ENCODE results near the gene ELAPOR1.

DNA sequence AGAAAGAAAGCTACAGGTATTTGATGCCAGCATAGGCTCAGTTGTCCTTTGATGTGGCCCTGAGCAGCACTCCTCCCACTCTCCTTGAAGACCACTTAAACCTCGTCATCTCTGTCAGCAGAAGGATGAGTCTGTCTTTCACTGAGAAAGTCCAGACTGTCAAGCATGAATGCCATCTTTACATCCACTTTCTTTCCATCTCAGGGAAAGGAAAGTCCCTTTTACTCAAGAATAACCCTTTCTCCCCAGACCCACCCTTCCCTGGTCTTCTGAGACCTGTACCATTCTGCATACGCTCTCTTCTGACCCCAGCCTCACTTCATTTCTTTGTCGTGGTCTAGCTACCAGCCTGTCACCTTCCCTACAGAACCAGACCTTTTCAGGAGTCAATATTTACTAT is 4.0 kb upstream of the ELAPOR1 start:
- TF ChIP-seq, protein P1, sequence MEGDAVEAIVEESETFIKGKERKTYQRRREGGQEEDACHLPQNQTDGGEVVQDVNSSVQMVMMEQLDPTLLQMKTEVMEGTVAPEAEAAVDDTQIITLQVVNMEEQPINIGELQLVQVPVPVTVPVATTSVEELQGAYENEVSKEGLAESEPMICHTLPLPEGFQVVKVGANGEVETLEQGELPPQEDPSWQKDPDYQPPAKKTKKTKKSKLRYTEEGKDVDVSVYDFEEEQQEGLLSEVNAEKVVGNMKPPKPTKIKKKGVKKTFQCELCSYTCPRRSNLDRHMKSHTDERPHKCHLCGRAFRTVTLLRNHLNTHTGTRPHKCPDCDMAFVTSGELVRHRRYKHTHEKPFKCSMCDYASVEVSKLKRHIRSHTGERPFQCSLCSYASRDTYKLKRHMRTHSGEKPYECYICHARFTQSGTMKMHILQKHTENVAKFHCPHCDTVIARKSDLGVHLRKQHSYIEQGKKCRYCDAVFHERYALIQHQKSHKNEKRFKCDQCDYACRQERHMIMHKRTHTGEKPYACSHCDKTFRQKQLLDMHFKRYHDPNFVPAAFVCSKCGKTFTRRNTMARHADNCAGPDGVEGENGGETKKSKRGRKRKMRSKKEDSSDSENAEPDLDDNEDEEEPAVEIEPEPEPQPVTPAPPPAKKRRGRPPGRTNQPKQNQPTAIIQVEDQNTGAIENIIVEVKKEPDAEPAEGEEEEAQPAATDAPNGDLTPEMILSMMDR (conservative IDR thresholded peaks at IDR 0.05; ENCODE audit: low read depth, low read length), result no peak
- TF ChIP-seq SMC3 (IDR thresholded peaks at IDR 0.05; ENCODE audit: low read depth, low read length) (no peak), POLR2A (IDR thresholded peaks at IDR 0.05; ENCODE audit: low read depth, low read length) (no peak), MXI1 (IDR thresholded peaks at IDR 0.05; ENCODE audit: borderline replicate concordance, low read depth, low read length) (no peak), RAD21 (IDR thresholded peaks at IDR 0.05; ENCODE audit: low read length) (no peak), RCOR1 (IDR thresholded peaks at IDR 0.05; ENCODE audit: insufficient replicate concordance, low read length) (no peak)

Measured in IMR-90 (cell line).